HepG2 (cell line): ENCODE measurements around the gene PPP1R1A. TPM values are rescaled to one million over a fixed set of nuclear protein-coding genes. Genes with fewer than 3 reads are reported as not detected.

ENCODE experiments used
- ATAC-seq: fragments of 200-7000 bp; cut with Tn5 transposase; 3 replicates; pipeline ENCODE4 v1.9.1; 2020; ENCODE audit warnings: mild to moderate bottlenecking, moderate library complexity
- BruUV-seq: library from RNA; stranded (reverse); fragments of 400-500 nt; replicated peaks from 2 replicates; lab custom pipeline; 2021; lab: Mats Ljungman, UMichigan
- CTCF ChIA-PET: fragments of 300-600 bp; formaldehyde crosslinking; extraction: SDS; loops from one replicate; lab custom pipeline; 2021; ENCODE audit warnings: low total read pairs, inconsistent platforms, low intra/inter-chr PET ratio; lab: Yijun Ruan, JAX
- POLR2A ChIA-PET: fragments of 350-600 bp; sonication (Branson Sonifier 250); formaldehyde crosslinking; loops from one replicate; lab custom pipeline; 2020; ENCODE audit warnings: antibody characterized with exemption, inconsistent platforms; lab: Yijun Ruan, JAX
- DNase-seq: peaks from one replicate; pipeline ENCODE4 v3.0.0-alpha.2; 2015; ENCODE audit warnings: low spot score
- FAIRE-seq: peaks from 3 replicates; lab custom pipeline; 2011; peaks lifted over from hg19 to GRCh38; lab: Jason Lieb, UNC
- H2AFZ ChIP-seq: one replicate; pipeline ENCODE4 v1.6.1; 2011; ENCODE audit warnings: low read length, inconsistent platforms
- H3K27ac ChIP-seq: fragments of 300-600 bp; 3 replicates; pipeline ENCODE4 v1.8.0; 2011; ENCODE audit warnings: mixed run types, mild to moderate bottlenecking, mixed read lengths, low read length, inconsistent platforms; ENCODE audit not compliant: insufficient read depth; ENCODE audit errors: extremely low read length
- H3K27me3 ChIP-seq, 2 experiments: fragments of 200-600 bp in 1 of 2; 2 replicates in 1 of 2; 3 replicates in 1 of 2; pipeline versions ENCODE4 v1.6.0 to v1.8.0; 2011; ENCODE audit warnings: low read length in 2 of 2, mild to moderate bottlenecking in 2 of 2, moderate library complexity in 2 of 2, inconsistent platforms in 1 of 2; ENCODE audit not compliant: insufficient read depth in 2 of 2, control insufficient read depth in 1 of 2
- H3K36me3 ChIP-seq, 2 experiments: fragments of 200-600 bp in 1 of 2; replicated peaks in 1 of 2; 2 replicates in 1 of 2; 3 replicates in 1 of 2; pipeline versions ENCODE4 v1.5.1 to v1.8.0; 2011; ENCODE audit warnings: low read length in 2 of 2, inconsistent platforms in 1 of 2; ENCODE audit not compliant: insufficient read depth in 2 of 2, control insufficient read depth in 1 of 2
- H3K4me1 ChIP-seq: 2 replicates; pipeline ENCODE4 v1.5.1; 2012; ENCODE audit warnings: low read length, inconsistent platforms; ENCODE audit not compliant: insufficient read depth
- H3K4me2 ChIP-seq: 2 replicates; pipeline ENCODE4 v1.6.0; 2011; ENCODE audit warnings: low read depth, low read length, inconsistent platforms
- H3K4me3 ChIP-seq, 3 experiments: fragments of 200-600 bp in 1 of 3; sonication (generic), shearing (Covaris generic) in 1 of 3; replicated peaks in 1 of 3; 2 replicates each; pipeline ENCODE4 v1.5.1; 2011 to 2016; ENCODE audit warnings: low read length in 3 of 3, inconsistent platforms in 2 of 3, low read depth in 2 of 3, mild to moderate bottlenecking in 2 of 3, control low read depth in 1 of 3, mixed read lengths in 1 of 3; ENCODE audit not compliant: insufficient read depth in 1 of 3
- H3K79me2 ChIP-seq: one replicate; pipeline ENCODE4 v1.6.1; 2011; ENCODE audit warnings: low read length, inconsistent platforms; ENCODE audit not compliant: insufficient read depth
- H3K9ac ChIP-seq: 2 replicates; pipeline ENCODE4 v1.6.0; 2011; ENCODE audit warnings: mild to moderate bottlenecking, low read depth, low read length, inconsistent platforms; ENCODE audit not compliant: insufficient read depth
- H3K9me3 ChIP-seq: 2 replicates; pipeline ENCODE4 v1.5.1; 2012; ENCODE audit warnings: mild to moderate bottlenecking, low read length
- H4K20me1 ChIP-seq: 2 replicates; pipeline ENCODE4 v1.6.0; 2011; ENCODE audit warnings: inconsistent platforms, mild to moderate bottlenecking, low read length, moderate library complexity; ENCODE audit not compliant: insufficient read depth
- GABPA ChIP-seq, 2 experiments: IDR thresholded peaks; 2 replicates each; pipeline ENCODE4 v1.6.1; 2011 to 2016; ENCODE audit warnings: low read depth in 2 of 2, low read length in 1 of 2, missing biosample characterization in 1 of 2, missing genetic modification characterization in 1 of 2
- KMT2B ChIP-seq: IDR thresholded peaks from 2 replicates; pipeline ENCODE4 v1.6.1; 2016; ENCODE audit warnings: missing genetic modification reagents, missing compliant biosample characterization
- MTA3 ChIP-seq: sonication (generic); formaldehyde crosslinking; IDR thresholded peaks from 2 replicates; pipeline ENCODE4 v1.4.0; 2020; ENCODE audit warnings: missing genetic modification reagents
- MXD1 ChIP-seq: sonication (generic); formaldehyde crosslinking; IDR thresholded peaks from 2 replicates; pipeline ENCODE4 v1.4.0; 2020; ENCODE audit warnings: mild to moderate bottlenecking, missing genetic modification reagents
- PHF5A ChIP-seq: IDR thresholded peaks from one replicate; pipeline ENCODE4 v1.6.1; 2018; ENCODE audit warnings: low read depth, missing genetic modification reagents; ENCODE audit not compliant: unreplicated experiment
- SKIL ChIP-seq: sonication (generic); formaldehyde crosslinking; IDR thresholded peaks from 2 replicates; pipeline ENCODE4 v1.8.0; 2022; ENCODE audit warnings: missing genetic modification reagents, mild to moderate bottlenecking, moderate library complexity, borderline replicate concordance
- SMAD1 ChIP-seq: sonication (generic); formaldehyde crosslinking; IDR thresholded peaks from 2 replicates; pipeline ENCODE4 v1.4.0; 2020; ENCODE audit warnings: missing genetic modification reagents, low read depth, mild to moderate bottlenecking, borderline replicate concordance
- SRSF4 ChIP-seq: fragments of 200-400 bp; formaldehyde crosslinking; IDR thresholded peaks from one replicate; pipeline ENCODE4 v1.6.1; 2018; ENCODE audit warnings: mild to moderate bottlenecking, low read depth, low read length, moderate library complexity; ENCODE audit not compliant: poor library complexity, severe bottlenecking
- TERF1 ChIP-seq: sonication (generic); formaldehyde crosslinking; IDR thresholded peaks from 2 replicates; pipeline ENCODE4 v1.8.0; 2022; ENCODE audit warnings: mild to moderate bottlenecking, missing genetic modification reagents, moderate library complexity
- TRIM24 ChIP-seq: sonication (generic); formaldehyde crosslinking; IDR thresholded peaks from 2 replicates; pipeline ENCODE4 v1.8.0; 2022; ENCODE audit warnings: mild to moderate bottlenecking, missing genetic modification reagents
- ZKSCAN1 ChIP-seq: fragments of 150-350 bp; IDR thresholded peaks from 2 replicates; pipeline ENCODE4 v1.6.1; 2014; ENCODE audit warnings: low read length
- ZNF124 ChIP-seq: sonication (generic); formaldehyde crosslinking; IDR thresholded peaks from 2 replicates; pipeline ENCODE4 v1.4.0; 2020; ENCODE audit warnings: missing genetic modification reagents
- ZNF496 ChIP-seq: sonication (generic); formaldehyde crosslinking; IDR thresholded peaks from 2 replicates; pipeline ENCODE4 v1.8.1; 2023; ENCODE audit warnings: mild to moderate bottlenecking, moderate library complexity, missing genetic modification reagents; ENCODE audit not compliant: insufficient replicate concordance
- ZNF616 ChIP-seq: sonication (generic); formaldehyde crosslinking; IDR thresholded peaks from 2 replicates; pipeline ENCODE4 v1.5.0; 2020; ENCODE audit warnings: low read depth, mild to moderate bottlenecking, missing genetic modification reagents
- ZNF652 ChIP-seq: IDR thresholded peaks from 2 replicates; pipeline ENCODE4 v1.6.1; 2016; ENCODE audit warnings: low read depth, borderline replicate concordance
- ZNF780A ChIP-seq: sonication (generic); formaldehyde crosslinking; IDR thresholded peaks from 2 replicates; pipeline ENCODE4 v1.8.0; 2022; ENCODE audit warnings: mild to moderate bottlenecking, missing genetic modification reagents, moderate library complexity
- ZSCAN21 ChIP-seq: sonication (generic); formaldehyde crosslinking; IDR thresholded peaks from 2 replicates; pipeline ENCODE4 v1.8.0; 2022; ENCODE audit warnings: mild to moderate bottlenecking, missing genetic modification reagents, moderate library complexity, borderline replicate concordance
- WGBS: methylation state at CpG from one replicate; pipeline ENCODE4 v1.1.6; 2017; ENCODE audit warnings: low lambda C conversion rate; 5-methylcytosine and 5-hydroxymethylcytosine counted together
- in situ Hi-C: cut with HindIII; loops from 2 replicates; pipeline ENCODE4 v1.10.0; 2017; ENCODE audit warnings: low pct_unique_long_range_greater_than_20kb; ENCODE audit not compliant: extremely low pct_ligation_motif_present
- intact Hi-C: fragments of 100-400 bp; cut with micrococcal nuclease; formaldehyde crosslinking; loops from one replicate; pipeline ENCODE4 v1.10.0; 2022; ENCODE audit not compliant: unreplicated experiment
- polyA plus RNA-seq, 8 experiments: library from polyadenylated mRNA; depleted of rRNA in 3 of 8; stranded (reverse) in 7 of 8; unstranded in 1 of 8; fragments of >200 nt; fragmentation: Illumina TruSeq in 4 of 8; extraction: Trizol in 4 of 8; gene quantifications; 2 replicates each; pipeline versions ENCODE4 v1.2.1 to v1.2.3, GENCODE V29; 2011 to 2016; ENCODE audit warnings: low read depth in 4 of 8, missing spikeins in 1 of 8, mixed read lengths in 1 of 8; ENCODE audit not compliant: insufficient read depth in 1 of 8
- total RNA-seq, 5 experiments: library from RNA; depleted of rRNA; stranded (reverse); fragments of >200 nt; fragmentation: Illumina TruSeq; extraction: Trizol; gene quantifications; 2 replicates each; pipeline ENCODE4 v1.2.3, GENCODE V29; 2016; ENCODE audit warnings: low read depth in 1 of 5

PPP1R1A gene
- total and polyA plus RNA-seq, 2 of the 13 experiments (the other 11 are each of a cell fraction or from before 2014, with no cell fraction given), result 0.20 TPM; not detected in 1

- Histone ChIP-seq H3K4me1 (no peaks in the 10 kb centered on the region), H4K20me1 (0 out of 2 replicates have a peak, but pooled peaks cover 2% of the 10 kb centered on the region), H3K4me3 (no peak overlapping the region), H3K9me3 (no peaks in the 10 kb centered on the region), H3K27me3 (peaks cover 0 to 59% of the 10 kb centered on the region in 2 experiments; a peak in 3 of 5 replicates), H3K36me3 (no peaks in the 10 kb centered on the region), H3K27ac (no peak overlapping the region), H3K4me2 (no peak overlapping the region), H3K79me2 (no peaks in the 10 kb centered on the region), H2AFZ (no peak overlapping the region), H3K9ac (no peak overlapping the region)
- CTCF ChIA-PET, result no interaction called here
- BruUV-seq, result no TSS peak
- in situ Hi-C loops, result no loop called here
- FAIRE-seq, result no peak
- POLR2A ChIA-PET, result no interaction called here
- 44% methylated on average over 5 of the region's 6 CpGs for WGBS
- no peak for TF ChIP-seq ZNF496
- TF ChIP-seq SKIL (CRISPR knock-in tag), result no peak
- TF ChIP-seq GABPA (IDR thresholded peaks at IDR 0.05; ENCODE audit: low read depth, low read length), result no peak
- no peak for TF ChIP-seq GABPA (CRISPR knock-in tag; IDR thresholded peaks at IDR 0.05; ENCODE audit: low read depth)
- no peak for TF ChIP-seq MXD1 (CRISPR knock-in tag)
- TF ChIP-seq TERF1 (CRISPR knock-in tag), result no peak
- TF ChIP-seq ZNF780A (CRISPR knock-in tag), result no peak
- TF ChIP-seq SRSF4, result no peak
- no peak for TF ChIP-seq TRIM24 (CRISPR knock-in tag)
- no peak for TF ChIP-seq ZSCAN21 (CRISPR knock-in tag)
- no peak for TF ChIP-seq SMAD1 (CRISPR knock-in tag)
- TF ChIP-seq ZNF652 (CRISPR knock-in tag), result no peak
- no peak for TF ChIP-seq PHF5A (CRISPR knock-in tag)
- TF ChIP-seq ZNF124 (CRISPR knock-in tag), result no peak
- no peak for TF ChIP-seq MTA3 (CRISPR knock-in tag)
- no peak for TF ChIP-seq ZKSCAN1
- TF ChIP-seq ZNF616 (CRISPR knock-in tag), result no peak
- no peak for TF ChIP-seq KMT2B (CRISPR knock-in tag)
- no peak for ATAC-seq
- intact Hi-C loops, result no loop called here
- no peak for DNase-seq
Measured at GRCh38 chr12:54581412-54581811, 7.0 kb downstream of the PPP1R1A start.
